WTC11 (cell line): ENCODE results near the gene LRRC18. TPM values are rescaled to one million over a fixed set of nuclear protein-coding genes. Genes with fewer than 3 reads are reported as not detected.

Experiments used
- ATAC-seq: fragments of 200-7000 bp; cut with Tn5 transposase; 2 replicates; pipeline ENCODE4 v1.10.0; 2021; ENCODE audit warnings: mild to moderate bottlenecking, moderate library complexity
- CTCF ChIA-PET: fragments of 300-600 bp; sonication (Branson Sonifier 250); formaldehyde crosslinking; loops from one replicate; lab custom pipeline; 2021; ENCODE audit warnings: antibody characterized with exemption; lab: Charles Lee
- POLR2A ChIA-PET: fragments of 350-600 bp; sonication (Branson Sonifier 250); formaldehyde crosslinking; loops from one replicate; lab custom pipeline; 2021; ENCODE audit warnings: antibody characterized with exemption; lab: Charles Lee
- DNase-seq: peaks from one replicate; pipeline ENCODE4 v3.0.0; 2021; ENCODE audit warnings: low spot score
- H3K27ac Mint-ChIP-seq: 2 replicates; pipeline ENCODE4 v1.8.0; 2021; ENCODE audit warnings: mixed read lengths
- H3K27me3 Mint-ChIP-seq: 2 replicates; pipeline ENCODE4 v1.8.0; 2021; ENCODE audit warnings: low read depth, mild to moderate bottlenecking, moderate library complexity, mixed read lengths
- H3K36me3 Mint-ChIP-seq: 2 replicates; pipeline ENCODE4 v1.8.0; 2021; ENCODE audit warnings: mixed read lengths
- H3K4me1 Mint-ChIP-seq: 2 replicates; pipeline ENCODE4 v1.8.0; 2022; ENCODE audit warnings: mixed read lengths
- H3K4me3 Mint-ChIP-seq: 2 replicates; pipeline ENCODE4 v1.8.0; 2021; ENCODE audit warnings: mild to moderate bottlenecking, moderate library complexity, mixed read lengths
- H3K9me3 Mint-ChIP-seq: 2 replicates; pipeline ENCODE4 v1.8.0; 2021; ENCODE audit warnings: mixed read lengths
- ELF4 ChIP-seq: sonication (generic); formaldehyde crosslinking; IDR thresholded peaks from 2 replicates; pipeline ENCODE4 v1.8.1; 2022; ENCODE audit warnings: low read depth, mild to moderate bottlenecking, moderate library complexity, missing genetic modification reagents
- ETV6 ChIP-seq: sonication (generic); formaldehyde crosslinking; IDR thresholded peaks from 2 replicates; pipeline ENCODE4 v1.8.1; 2022; ENCODE audit warnings: mild to moderate bottlenecking, missing genetic modification reagents
- FOXK1 ChIP-seq: sonication (generic); formaldehyde crosslinking; IDR thresholded peaks from 2 replicates; pipeline ENCODE4 v1.8.0; 2022; ENCODE audit warnings: mild to moderate bottlenecking, moderate library complexity, missing genetic modification reagents
- GTF2I ChIP-seq: fragments of 250-450 bp; sonication (Bioruptor Pico); conservative IDR thresholded peaks from 2 replicates; pipeline ENCODE4 v1.4.0; 2021; ENCODE audit warnings: mild to moderate bottlenecking
- KAT7 ChIP-seq: sonication (generic); formaldehyde crosslinking; IDR thresholded peaks from 2 replicates; pipeline ENCODE4 v1.8.1; 2023; ENCODE audit warnings: missing genetic modification reagents, mild to moderate bottlenecking, borderline replicate concordance
- NFE2L1 ChIP-seq: sonication (generic); formaldehyde crosslinking; IDR thresholded peaks from 2 replicates; pipeline ENCODE4 v1.8.1; 2023; ENCODE audit warnings: missing genetic modification reagents
- OVOL2 ChIP-seq: fragments of 250-450 bp; sonication (Bioruptor Pico); IDR thresholded peaks from 2 replicates; pipeline ENCODE4 v1.9.0; 2021; ENCODE audit warnings: mild to moderate bottlenecking, borderline replicate concordance
- RORB ChIP-seq: fragments of 250-450 bp; sonication (Bioruptor Pico); IDR thresholded peaks from 2 replicates; pipeline ENCODE4 v1.9.0; 2021; ENCODE audit warnings: mild to moderate bottlenecking
- SMAD4 ChIP-seq: sonication (generic); formaldehyde crosslinking; IDR thresholded peaks from 2 replicates; pipeline ENCODE4 v1.8.0; 2022; ENCODE audit warnings: mild to moderate bottlenecking, missing genetic modification reagents
- TEAD4 ChIP-seq: sonication (generic); formaldehyde crosslinking; IDR thresholded peaks from 2 replicates; pipeline ENCODE4 v1.8.0; 2022; ENCODE audit warnings: mild to moderate bottlenecking, missing genetic modification reagents
- ZNF138 ChIP-seq: sonication (generic); formaldehyde crosslinking; conservative IDR thresholded peaks from 2 replicates; pipeline ENCODE4 v1.8.1; 2022; ENCODE audit warnings: mild to moderate bottlenecking, moderate library complexity, missing genetic modification reagents
- ZNF219 ChIP-seq: sonication (generic); formaldehyde crosslinking; IDR thresholded peaks from 2 replicates; pipeline ENCODE4 v1.8.0; 2023; ENCODE audit warnings: missing genetic modification reagents, mild to moderate bottlenecking, borderline replicate concordance
- total RNA-seq: library from RNA; stranded (reverse); gene quantifications from 3 replicates; pipeline ENCODE4 v1.2.3, GENCODE V29; 2021
- TF ChIP-seq, protein P1 (sequence below): fragments of 250-450 bp; sonication (Bioruptor Pico); IDR thresholded peaks from 2 replicates; pipeline ENCODE4 v2.1.2; 2022; ENCODE audit warnings: mild to moderate bottlenecking, moderate library complexity
- TF ChIP-seq, protein P2 (sequence below): sonication (generic); formaldehyde crosslinking; IDR thresholded peaks from 2 replicates; pipeline ENCODE4 v1.8.0; 2022; ENCODE audit warnings: mild to moderate bottlenecking, missing genetic modification reagents
- TF ChIP-seq, protein P3 (sequence below): sonication (generic); formaldehyde crosslinking; IDR thresholded peaks from 2 replicates; pipeline ENCODE4 v1.8.1; 2022; ENCODE audit warnings: mild to moderate bottlenecking, missing genetic modification reagents, moderate library complexity, borderline replicate concordance
- TF ChIP-seq, protein P4 (sequence below): sonication (generic); formaldehyde crosslinking; IDR thresholded peaks from 2 replicates; pipeline ENCODE4 v1.8.1; 2023; ENCODE audit warnings: mild to moderate bottlenecking, missing genetic modification reagents
- TF ChIP-seq, protein P5 (sequence below): sonication (generic); formaldehyde crosslinking; IDR thresholded peaks from 2 replicates; pipeline ENCODE4 v1.8.1; 2022; ENCODE audit warnings: mild to moderate bottlenecking, moderate library complexity, missing genetic modification reagents
- TF ChIP-seq, protein P6 (sequence below): sonication (generic); formaldehyde crosslinking; IDR thresholded peaks from 2 replicates; pipeline ENCODE4 v1.8.1; 2022; ENCODE audit warnings: missing genetic modification reagents, borderline replicate concordance
- TF ChIP-seq, protein P7 (sequence below): sonication (generic); formaldehyde crosslinking; IDR thresholded peaks from 2 replicates; pipeline ENCODE4 v1.8.1; 2023; ENCODE audit warnings: mild to moderate bottlenecking, missing genetic modification reagents, moderate library complexity
- TF ChIP-seq, protein P8 (sequence below): sonication (generic); formaldehyde crosslinking; IDR thresholded peaks from 2 replicates; pipeline ENCODE4 v1.8.1; 2022; ENCODE audit warnings: low read depth, mild to moderate bottlenecking, moderate library complexity, missing genetic modification reagents, borderline replicate concordance
- TF ChIP-seq, protein P9 (sequence below): fragments of 250-450 bp; sonication (Bioruptor Pico); IDR thresholded peaks from 2 replicates; pipeline ENCODE4 v1.9.0; 2021; ENCODE audit warnings: moderate library complexity, mild to moderate bottlenecking, inconsistent platforms, borderline replicate concordance

LRRC18 gene
- total RNA-seq, 1 experiment from 2014 or later: not detected

DNA sequence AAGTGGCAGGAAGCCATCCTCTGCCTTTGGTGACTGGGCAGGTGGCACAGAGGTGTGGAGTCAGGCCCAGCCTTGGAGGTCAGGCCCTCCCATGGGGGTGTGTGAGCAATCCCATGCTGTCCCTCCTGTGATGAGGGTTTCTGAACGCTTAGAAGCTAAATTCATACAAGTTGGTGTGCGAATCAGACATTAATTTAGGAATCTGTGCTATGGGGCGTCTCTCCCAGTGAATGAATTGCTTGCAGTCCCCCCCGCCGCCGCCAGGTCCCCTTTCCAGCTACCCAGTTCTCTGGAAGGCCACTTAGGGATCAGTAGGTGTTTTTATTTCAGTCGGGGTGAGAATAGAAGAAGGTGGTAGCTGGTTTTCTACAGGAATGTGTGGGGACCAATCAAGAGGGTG lies 37.5 kb downstream of the LRRC18 start:
- ChIA-PET POLR2A (interaction anchor here (0.6 kb wide), 1 partner anchor 9 kb away, joined by 3 read pairs; no protein-coding TSS in a partner anchor), CTCF (interaction anchor here (1.2 kb wide), 1 partner anchor 506 kb away, joined by 3 read pairs; no protein-coding TSS in a partner anchor)
- Mint-ChIP-seq H3K9me3 (no peaks in the 10 kb centered on the region), H3K4me1 (no peaks in the 10 kb centered on the region), H3K27me3 (no peaks in the 10 kb centered on the region), H3K4me3 (no peak overlapping the region), H3K27ac (no peak overlapping the region), H3K36me3 (no peaks in the 10 kb centered on the region)
- no peak for TF ChIP-seq ZNF138 (CRISPR knock-in tag)
- no peak for TF ChIP-seq TEAD4 (CRISPR knock-in tag)
- TF ChIP-seq NFE2L1 (CRISPR knock-in tag): no peak
- no peak for TF ChIP-seq KAT7
- no peak for TF ChIP-seq OVOL2 (CRISPR knock-in tag)
- TF ChIP-seq, protein P1, sequence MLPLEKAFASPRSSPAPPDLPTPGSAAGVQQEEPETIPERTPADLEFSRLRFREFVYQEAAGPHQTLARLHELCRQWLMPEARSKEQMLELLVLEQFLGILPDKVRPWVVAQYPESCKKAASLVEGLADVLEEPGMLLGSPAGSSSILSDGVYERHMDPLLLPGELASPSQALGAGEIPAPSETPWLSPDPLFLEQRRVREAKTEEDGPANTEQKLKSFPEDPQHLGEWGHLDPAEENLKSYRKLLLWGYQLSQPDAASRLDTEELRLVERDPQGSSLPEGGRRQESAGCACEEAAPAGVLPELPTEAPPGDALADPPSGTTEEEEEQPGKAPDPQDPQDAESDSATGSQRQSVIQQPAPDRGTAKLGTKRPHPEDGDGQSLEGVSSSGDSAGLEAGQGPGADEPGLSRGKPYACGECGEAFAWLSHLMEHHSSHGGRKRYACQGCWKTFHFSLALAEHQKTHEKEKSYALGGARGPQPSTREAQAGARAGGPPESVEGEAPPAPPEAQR (CRISPR knock-in tag): no peak
- TF ChIP-seq, protein P2, sequence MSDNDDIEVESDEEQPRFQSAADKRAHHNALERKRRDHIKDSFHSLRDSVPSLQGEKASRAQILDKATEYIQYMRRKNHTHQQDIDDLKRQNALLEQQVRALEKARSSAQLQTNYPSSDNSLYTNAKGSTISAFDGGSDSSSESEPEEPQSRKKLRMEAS: no peak
- no peak for DNase-seq
- no peak for ATAC-seq

DNA sequence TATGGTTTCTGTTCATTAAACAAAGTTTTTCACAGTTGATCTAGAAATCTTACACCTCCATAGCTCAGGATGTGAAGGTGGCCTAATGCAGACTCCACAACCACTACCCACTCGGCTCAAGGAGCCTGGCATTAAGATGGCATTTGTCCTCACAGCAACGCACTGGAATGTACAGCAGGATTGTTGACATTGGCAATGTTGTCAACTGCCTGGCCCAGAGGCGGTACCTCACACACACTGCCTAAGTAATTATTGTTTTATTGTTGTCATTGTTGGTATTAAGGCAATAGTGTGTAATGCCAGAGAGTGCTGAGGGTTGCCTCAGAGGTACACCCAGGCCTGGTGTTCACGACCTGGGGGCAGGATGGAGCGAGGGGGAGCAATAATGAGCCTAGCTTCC lies 38.3 kb downstream of the LRRC18 start:
- ChIA-PET POLR2A (no interaction called here), CTCF (no interaction called here)
- H3K4me1 Mint-ChIP-seq: no peaks in the 10 kb centered on the region
- no peak overlapping the region for H3K27ac Mint-ChIP-seq
- DNase-seq (no peak), ATAC-seq (no peak)
- TF ChIP-seq, protein P3, sequence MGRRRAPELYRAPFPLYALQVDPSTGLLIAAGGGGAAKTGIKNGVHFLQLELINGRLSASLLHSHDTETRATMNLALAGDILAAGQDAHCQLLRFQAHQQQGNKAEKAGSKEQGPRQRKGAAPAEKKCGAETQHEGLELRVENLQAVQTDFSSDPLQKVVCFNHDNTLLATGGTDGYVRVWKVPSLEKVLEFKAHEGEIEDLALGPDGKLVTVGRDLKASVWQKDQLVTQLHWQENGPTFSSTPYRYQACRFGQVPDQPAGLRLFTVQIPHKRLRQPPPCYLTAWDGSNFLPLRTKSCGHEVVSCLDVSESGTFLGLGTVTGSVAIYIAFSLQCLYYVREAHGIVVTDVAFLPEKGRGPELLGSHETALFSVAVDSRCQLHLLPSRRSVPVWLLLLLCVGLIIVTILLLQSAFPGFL (CRISPR knock-in tag): no peak
- TF ChIP-seq, protein P4, sequence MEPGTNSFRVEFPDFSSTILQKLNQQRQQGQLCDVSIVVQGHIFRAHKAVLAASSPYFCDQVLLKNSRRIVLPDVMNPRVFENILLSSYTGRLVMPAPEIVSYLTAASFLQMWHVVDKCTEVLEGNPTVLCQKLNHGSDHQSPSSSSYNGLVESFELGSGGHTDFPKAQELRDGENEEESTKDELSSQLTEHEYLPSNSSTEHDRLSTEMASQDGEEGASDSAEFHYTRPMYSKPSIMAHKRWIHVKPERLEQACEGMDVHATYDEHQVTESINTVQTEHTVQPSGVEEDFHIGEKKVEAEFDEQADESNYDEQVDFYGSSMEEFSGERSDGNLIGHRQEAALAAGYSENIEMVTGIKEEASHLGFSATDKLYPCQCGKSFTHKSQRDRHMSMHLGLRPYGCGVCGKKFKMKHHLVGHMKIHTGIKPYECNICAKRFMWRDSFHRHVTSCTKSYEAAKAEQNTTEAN: no peak
- TF ChIP-seq, protein P5, sequence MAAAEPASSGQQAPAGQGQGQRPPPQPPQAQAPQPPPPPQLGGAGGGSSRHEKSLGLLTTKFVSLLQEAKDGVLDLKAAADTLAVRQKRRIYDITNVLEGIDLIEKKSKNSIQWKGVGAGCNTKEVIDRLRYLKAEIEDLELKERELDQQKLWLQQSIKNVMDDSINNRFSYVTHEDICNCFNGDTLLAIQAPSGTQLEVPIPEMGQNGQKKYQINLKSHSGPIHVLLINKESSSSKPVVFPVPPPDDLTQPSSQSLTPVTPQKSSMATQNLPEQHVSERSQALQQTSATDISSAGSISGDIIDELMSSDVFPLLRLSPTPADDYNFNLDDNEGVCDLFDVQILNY (CRISPR knock-in tag): no peak
- TF ChIP-seq, protein P6, sequence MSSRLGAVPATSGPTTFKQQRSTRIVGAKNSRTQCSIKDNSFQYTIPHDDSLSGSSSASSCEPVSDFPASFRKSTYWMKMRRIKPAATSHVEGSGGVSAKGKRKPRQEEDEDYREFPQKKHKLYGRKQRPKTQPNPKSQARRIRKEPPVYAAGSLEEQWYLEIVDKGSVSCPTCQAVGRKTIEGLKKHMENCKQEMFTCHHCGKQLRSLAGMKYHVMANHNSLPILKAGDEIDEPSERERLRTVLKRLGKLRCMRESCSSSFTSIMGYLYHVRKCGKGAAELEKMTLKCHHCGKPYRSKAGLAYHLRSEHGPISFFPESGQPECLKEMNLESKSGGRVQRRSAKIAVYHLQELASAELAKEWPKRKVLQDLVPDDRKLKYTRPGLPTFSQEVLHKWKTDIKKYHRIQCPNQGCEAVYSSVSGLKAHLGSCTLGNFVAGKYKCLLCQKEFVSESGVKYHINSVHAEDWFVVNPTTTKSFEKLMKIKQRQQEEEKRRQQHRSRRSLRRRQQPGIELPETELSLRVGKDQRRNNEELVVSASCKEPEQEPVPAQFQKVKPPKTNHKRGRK (CRISPR knock-in tag): no peak
- no peak for TF ChIP-seq GTF2I (CRISPR knock-in tag)
- TF ChIP-seq ZNF219 (CRISPR knock-in tag): no peak
- no peak for TF ChIP-seq SMAD4
- no peak for TF ChIP-seq FOXK1 (CRISPR knock-in tag)
- no peak for TF ChIP-seq RORB (CRISPR knock-in tag)
- no peak for TF ChIP-seq NFE2L1 (CRISPR knock-in tag)
- TF ChIP-seq, protein P7, sequence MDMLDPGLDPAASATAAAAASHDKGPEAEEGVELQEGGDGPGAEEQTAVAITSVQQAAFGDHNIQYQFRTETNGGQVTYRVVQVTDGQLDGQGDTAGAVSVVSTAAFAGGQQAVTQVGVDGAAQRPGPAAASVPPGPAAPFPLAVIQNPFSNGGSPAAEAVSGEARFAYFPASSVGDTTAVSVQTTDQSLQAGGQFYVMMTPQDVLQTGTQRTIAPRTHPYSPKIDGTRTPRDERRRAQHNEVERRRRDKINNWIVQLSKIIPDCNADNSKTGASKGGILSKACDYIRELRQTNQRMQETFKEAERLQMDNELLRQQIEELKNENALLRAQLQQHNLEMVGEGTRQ (CRISPR knock-in tag): no peak
- TF ChIP-seq, protein P8, sequence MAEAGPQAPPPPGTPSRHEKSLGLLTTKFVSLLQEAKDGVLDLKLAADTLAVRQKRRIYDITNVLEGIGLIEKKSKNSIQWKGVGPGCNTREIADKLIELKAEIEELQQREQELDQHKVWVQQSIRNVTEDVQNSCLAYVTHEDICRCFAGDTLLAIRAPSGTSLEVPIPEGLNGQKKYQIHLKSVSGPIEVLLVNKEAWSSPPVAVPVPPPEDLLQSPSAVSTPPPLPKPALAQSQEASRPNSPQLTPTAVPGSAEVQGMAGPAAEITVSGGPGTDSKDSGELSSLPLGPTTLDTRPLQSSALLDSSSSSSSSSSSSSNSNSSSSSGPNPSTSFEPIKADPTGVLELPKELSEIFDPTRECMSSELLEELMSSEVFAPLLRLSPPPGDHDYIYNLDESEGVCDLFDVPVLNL: no peak
- TF ChIP-seq, protein P1 (CRISPR knock-in tag): no peak
- TF ChIP-seq, protein P9, sequence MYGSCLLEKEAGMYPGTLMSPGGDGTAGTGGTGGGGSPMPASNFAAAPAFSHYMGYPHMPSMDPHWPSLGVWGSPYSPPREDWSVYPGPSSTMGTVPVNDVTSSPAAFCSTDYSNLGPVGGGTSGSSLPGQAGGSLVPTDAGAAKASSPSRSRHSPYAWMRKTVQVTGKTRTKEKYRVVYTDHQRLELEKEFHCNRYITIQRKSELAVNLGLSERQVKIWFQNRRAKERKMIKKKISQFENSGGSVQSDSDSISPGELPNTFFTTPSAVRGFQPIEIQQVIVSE (CRISPR knock-in tag): no peak
- no peak for TF ChIP-seq OVOL2 (CRISPR knock-in tag)
- no peak for TF ChIP-seq ELF4
- TF ChIP-seq ETV6 (CRISPR knock-in tag): no peak
- no peak overlapping the region for H3K4me3 Mint-ChIP-seq
- H3K27me3 Mint-ChIP-seq: no peaks in the 10 kb centered on the region
- H3K36me3 Mint-ChIP-seq: no peaks in the 10 kb centered on the region
- no peaks in the 10 kb centered on the region for H3K9me3 Mint-ChIP-seq
